ENCODE results near the gene CHGA.

GRCh38 chr14:92982956-92983355, 60.0 kb downstream of the CHGA start:
- TF ChIP-seq ZNF512 (CRISPR knock-in tag; IDR thresholded peaks at IDR 0.05) (no peak), GTF3A (CRISPR knock-in tag; conservative IDR thresholded peaks at IDR 0.05) (no peak), ZBTB49 (CRISPR knock-in tag; IDR thresholded peaks at IDR 0.05; ENCODE audit: borderline replicate concordance) (no peak), JUN (CRISPR knock-in tag; IDR thresholded peaks at IDR 0.05) (no peak), CHD2 (IDR thresholded peaks at IDR 0.05; ENCODE audit: low read depth, low read length) (no peak)
